Body of pancreas (tissue), 4 donors: ENCODE data around the gene SESTD1. TPM values are rescaled to one million over a fixed set of nuclear protein-coding genes. Genes with fewer than 3 reads are reported as not detected.

ENCODE experiments used
- ATAC-seq: fragments of 150-250 bp; one replicate; pipeline ENCODE4 v1.9.1; 2016
- DNase-seq, 4 donors: peaks; one replicate each; pipeline ENCODE4 v3.0.0-alpha.2; 2019
- H3K27ac ChIP-seq, 4 donors: fragments of 200-600 bp; sonication (generic); 1 replicate in 3 of 4; 2 replicates in 1 of 4; pipeline versions ENCODE4 v1.5.1 to v1.6.1; 2016 to 2019; ENCODE audit warnings: mild to moderate bottlenecking in 1 of 4, mixed read lengths in 1 of 4, moderate library complexity in 1 of 4
- H3K27me3 ChIP-seq, 2 donors: fragments of 200-600 bp; sonication (generic); one replicate each; pipeline ENCODE4 v1.6.0; 2016; ENCODE audit warnings: mild to moderate bottlenecking in 1 of 2
- H3K36me3 ChIP-seq, 2 donors: fragments of 200-600 bp; sonication (generic); replicated peaks in 1 of 2; 2 replicates each; pipeline ENCODE4 v1.5.1; 2016; ENCODE audit warnings: low read depth in 2 of 2; ENCODE audit not compliant: insufficient read depth in 1 of 2
- H3K4me1 ChIP-seq: fragments of 200-600 bp; sonication (generic); one replicate; pipeline ENCODE4 v1.6.0; 2016
- H3K4me3 ChIP-seq, 2 donors: fragments of 200-600 bp; sonication (generic); 1 replicate in 1 of 2; 2 replicates in 1 of 2; pipeline ENCODE4 v1.5.1; 2016 to 2019
- H3K9me3 ChIP-seq, 3 donors: fragments of 200-600 bp; sonication (generic); 1 replicate in 2 of 3; 2 replicates in 1 of 3; pipeline ENCODE4 v1.5.1; 2016
- CTCF ChIP-seq, 7 experiments: fragments of 450-650 bp in 4 of 7; fragments of 200-600 bp in 3 of 7; sonication (generic) in 3 of 7; IDR thresholded peaks; one replicate each; pipeline ENCODE4 v1.5.1; 2016 to 2019; ENCODE audit warnings: antibody characterized with exemption in 7 of 7
- POLR2A ChIP-seq, 3 donors: fragments of 450-650 bp; IDR thresholded peaks; one replicate each; pipeline ENCODE4 v1.6.1; 2016; ENCODE audit warnings: antibody characterized with exemption in 3 of 3, mild to moderate bottlenecking in 2 of 3
- WGBS, 2 donors: methylation state at CpG; one replicate each; pipeline ENCODE4 v1.1.5; 2017; 5-methylcytosine and 5-hydroxymethylcytosine counted together
- intact Hi-C: fragments of 100-400 bp; cut with DNase I; formaldehyde crosslinking; loops from one replicate; pipeline ENCODE4 v1.15.1; 2023
- total RNA-seq, 2 donors: library from RNA; depleted of rRNA; stranded (reverse); fragments of >200 nt; gene quantifications; one replicate each; pipeline ENCODE4 v1.1.0, GENCODE V29; 2016

Gene SESTD1
- total RNA-seq, 2 donors from 2014 or later = 13.2 to 24.4 TPM

GRCh38 chr2:179179719-179180118 lies 84.9 kb downstream of the SESTD1 start:
- Histone ChIP-seq H3K27ac (no peak overlapping the region), H3K4me3 (no peak overlapping the region), H3K4me1 (no peaks in the 10 kb centered on the region), H3K27me3 (no peaks in the 10 kb centered on the region), H3K9me3 (no peaks in the 10 kb centered on the region), H3K36me3 (peaks cover 0 to 2% of the 10 kb centered on the region in 2 donors)
- intact Hi-C loops = no loop called here
- ATAC-seq (no peak), DNase-seq (no peak)
- WGBS, 2 donors = 87 to 88% methylated on average over 2 of the region's 2 CpGs
- TF ChIP-seq CTCF (IDR thresholded peaks at IDR 0.05) (no peak), POLR2A (IDR thresholded peaks at IDR 0.05) (no peak)

- H3K27me3 ChIP-seq = no peaks in the 10 kb centered on the region
- H3K27ac ChIP-seq = no peak overlapping the region
- no peaks in the 10 kb centered on the region for H3K9me3 ChIP-seq
- H3K36me3 ChIP-seq = peaks cover 0 to 2% of the 10 kb centered on the region in 2 donors
- no peak overlapping the region for H3K4me3 ChIP-seq
- WGBS, 2 donors = 84 to 96% methylated on average over 1 of the region's 1 CpG
- intact Hi-C loops = no loop called here
- no peak for DNase-seq
- no peak for TF ChIP-seq CTCF (IDR thresholded peaks at IDR 0.05)
- TF ChIP-seq POLR2A (IDR thresholded peaks at IDR 0.05) = no peak
- no peaks in the 10 kb centered on the region for H3K4me1 ChIP-seq
- ATAC-seq = no peak
These were observed 86.9 kb downstream of the SESTD1 start for GRCh38 chr2:179177694-179178093.

DNA sequence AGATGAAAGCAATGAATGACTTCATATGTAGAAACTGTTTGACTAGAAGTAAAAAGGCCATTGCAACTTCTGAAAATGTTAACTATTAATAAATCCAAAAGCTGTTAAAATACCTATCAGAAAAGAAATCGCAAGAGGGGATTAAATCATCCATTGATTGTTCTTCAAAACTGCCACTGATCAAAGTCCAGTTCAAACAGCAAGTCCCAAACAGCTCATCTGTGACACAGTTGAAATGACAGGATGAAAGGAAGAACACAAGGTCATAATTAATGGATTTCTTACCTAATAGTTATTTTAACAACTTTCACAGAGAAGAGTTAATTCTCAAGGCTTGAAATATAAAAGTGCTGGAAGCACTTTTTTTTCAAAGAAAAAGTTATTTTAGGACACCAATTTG lies 90.4 kb downstream of the SESTD1 start:
- Histone ChIP-seq H3K9me3 (no peaks in the 10 kb centered on the region), H3K27me3 (no peaks in the 10 kb centered on the region), H3K4me3 (no peak overlapping the region), H3K27ac (no peak overlapping the region), H3K36me3 (no peaks in the 10 kb centered on the region), H3K4me1 (no peaks in the 10 kb centered on the region)
- TF ChIP-seq CTCF (IDR thresholded peaks at IDR 0.05) (no peak), POLR2A (IDR thresholded peaks at IDR 0.05) (no peak)
- WGBS, 2 donors = 68 to 82% methylated on average over 1 of the region's 1 CpG
- intact Hi-C loops = no loop called here
- no peak for DNase-seq
- no peak for ATAC-seq

- Histone ChIP-seq H3K27ac (no peak overlapping the region), H3K36me3 (no peaks in the 10 kb centered on the region), H3K4me1 (no peaks in the 10 kb centered on the region), H3K27me3 (no peaks in the 10 kb centered on the region), H3K9me3 (no peaks in the 10 kb centered on the region), H3K4me3 (no peak overlapping the region)
- no peak for DNase-seq
- intact Hi-C loops = no loop called here
- ATAC-seq = no peak
- TF ChIP-seq POLR2A (IDR thresholded peaks at IDR 0.05) = no peak
- TF ChIP-seq CTCF (IDR thresholded peaks at IDR 0.05) = no peak
- 94 to 98% methylated on average over 2 of the region's 2 CpGs for WGBS, 2 donors
These were observed 91.7 kb downstream of the SESTD1 start for GRCh38 chr2:179172894-179173293.

- Histone ChIP-seq H3K9me3 (no peaks in the 10 kb centered on the region), H3K36me3 (no peaks in the 10 kb centered on the region), H3K4me3 (no peak overlapping the region), H3K27ac (no peak overlapping the region), H3K27me3 (no peaks in the 10 kb centered on the region), H3K4me1 (no peaks in the 10 kb centered on the region)
- WGBS, 2 donors = 42 to 55% methylated on average over 1 of the region's 1 CpG
- DNase-seq = no peak
- intact Hi-C loops = no loop called here
- TF ChIP-seq CTCF (IDR thresholded peaks at IDR 0.05) (no peak), POLR2A (IDR thresholded peaks at IDR 0.05) (no peak)
- no peak for ATAC-seq
These were observed 93.3 kb downstream of the SESTD1 start for GRCh38 chr2:179171371-179171770.
